Measurements from ENCODE around the gene USP32. TPM values are rescaled to one million over a fixed set of nuclear protein-coding genes. Genes with fewer than 3 reads are reported as not detected.

The USP32 gene
- total RNA-seq, 1 donor from 2014 or later, result 40.0 TPM

- DNase-seq (ENCODE audit: extremely low read depth, low read depth, low spot score), result no peak
Measured at GRCh38 chr17:60161598-60162330, 230.2 kb downstream of the USP32 start.

- no peak for DNase-seq (ENCODE audit: extremely low read depth, low read depth, low spot score)
Measured at GRCh38 chr17:60160829-60161501, 231.0 kb downstream of the USP32 start.

- no peak for DNase-seq (ENCODE audit: extremely low read depth, low read depth, low spot score)
Measured at GRCh38 chr17:60159479-60159866, 232.5 kb downstream of the USP32 start.

- no peak for DNase-seq (ENCODE audit: extremely low read depth, low read depth, low spot score)
Measured at GRCh38 chr17:60158751-60159478, 233.0 kb downstream of the USP32 start.

GRCh38 chr17:60157487-60158040, 234.4 kb downstream of the USP32 start:
- DNase-seq (ENCODE audit: extremely low read depth, low read depth, low spot score), result no peak

- no peak for DNase-seq (ENCODE audit: extremely low read depth, low read depth, low spot score)
Measured at GRCh38 chr17:60156746-60157145, 235.2 kb downstream of the USP32 start.

GRCh38 chr17:60155815-60156214, 236.1 kb downstream of the USP32 start:
- DNase-seq (ENCODE audit: extremely low read depth, low read depth, low spot score), result no peak

- DNase-seq (ENCODE audit: extremely low read depth, low read depth, low spot score), result no peak
Measured at GRCh38 chr17:60155427-60155814, 236.5 kb downstream of the USP32 start.

GRCh38 chr17:60154616-60155426, 237.1 kb downstream of the USP32 start:
- no peak for DNase-seq (ENCODE audit: extremely low read depth, low read depth, low spot score)

GRCh38 chr17:60153606-60154390, 238.1 kb downstream of the USP32 start:
- DNase-seq (ENCODE audit: extremely low read depth, low read depth, low spot score), result no peak

GRCh38 chr17:60151355-60151754, 240.6 kb downstream of the USP32 start:
- DNase-seq (ENCODE audit: extremely low read depth, low read depth, low spot score), result no peak

GRCh38 chr17:60149691-60150582, 242.0 kb downstream of the USP32 start, which contains the start of gene CA4:
TSS of gene CA4 (plus strand) at chr17:60149973. CDS start at chr17:60150035, 62 bp downstream.
- no peak for DNase-seq (ENCODE audit: extremely low read depth, low read depth, low spot score)

GRCh38 chr17:60148373-60148772, 243.6 kb downstream of the USP32 start:
- no peak for DNase-seq (ENCODE audit: extremely low read depth, low read depth, low spot score)

- DNase-seq (ENCODE audit: extremely low read depth, low read depth, low spot score), result no peak
Measured at GRCh38 chr17:60147553-60148223, 244.2 kb downstream of the USP32 start.

- DNase-seq (ENCODE audit: extremely low read depth, low read depth, low spot score), result no peak
Measured at GRCh38 chr17:60146206-60146605, 245.7 kb downstream of the USP32 start.

- no peak for DNase-seq (ENCODE audit: extremely low read depth, low read depth, low spot score)
Measured at GRCh38 chr17:60145006-60145935, 246.7 kb downstream of the USP32 start.

- DNase-seq (ENCODE audit: extremely low read depth, low read depth, low spot score), result no peak
Measured at GRCh38 chr17:60142872-60143499, 248.9 kb downstream of the USP32 start.

All from glomerular endothelial cell (primary cell).